HUES48 (cell line): Measurements from ENCODE around the gene PLEKHJ1.

Experiments
- H3K27ac ChIP-seq: one replicate; pipeline ENCODE4 v1.7.0; 2013; ENCODE audit warnings: low read depth, low read length, inconsistent platforms
- H3K27me3 ChIP-seq: 2 replicates; pipeline ENCODE4 v1.6.1; 2013; ENCODE audit warnings: mild to moderate bottlenecking, low read length; ENCODE audit not compliant: control insufficient read depth, insufficient read depth
- H3K36me3 ChIP-seq: 2 replicates; pipeline ENCODE4 v1.6.1; 2013; ENCODE audit warnings: low read length; ENCODE audit not compliant: control insufficient read depth, insufficient read depth
- H3K4me1 ChIP-seq: 2 replicates; pipeline ENCODE4 v1.6.1; 2013; ENCODE audit warnings: mild to moderate bottlenecking, low read length; ENCODE audit not compliant: control insufficient read depth, insufficient read depth
- H3K4me3 ChIP-seq: 2 replicates; pipeline ENCODE4 v1.5.1; 2013; ENCODE audit warnings: mild to moderate bottlenecking, low read depth, low read length
- H3K9ac ChIP-seq: 2 replicates; pipeline ENCODE4 v1.6.1; 2013; ENCODE audit warnings: mild to moderate bottlenecking, low read depth, low read length, moderate library complexity
- H3K9me3 ChIP-seq: 2 replicates; pipeline ENCODE4 v1.6.1; 2013; ENCODE audit warnings: low read length; ENCODE audit not compliant: control insufficient read depth, insufficient read depth

PLEKHJ1 gene

GRCh38 chr19:2246014-2246620 is 10.0 kb upstream of the PLEKHJ1 start:
- H3K36me3 ChIP-seq, result peaks cover 65% of the 10 kb centered on the region

GRCh38 chr19:2245273-2245672 is 9.1 kb upstream of the PLEKHJ1 start:
- Histone ChIP-seq H3K36me3 (peaks cover 68% of the 10 kb centered on the region), H3K4me1 (peaks cover 9% of the 10 kb centered on the region), H3K9me3 (no peaks in the 10 kb centered on the region)

More at GRCh38 chr19:2246014-2246620, 10.0 kb upstream of the PLEKHJ1 start:
- Histone ChIP-seq H3K4me1 (0 out of 2 replicates have a peak, but pooled peaks cover 3% of the 10 kb centered on the region), H3K9ac (no peak overlapping the region), H3K9me3 (no peaks in the 10 kb centered on the region), H3K27ac (no peak overlapping the region), H3K4me3 (no peak overlapping the region), H3K27me3 (peaks cover 9% of the 10 kb centered on the region; the same call in 1 of the 2 replicates)

DNA sequence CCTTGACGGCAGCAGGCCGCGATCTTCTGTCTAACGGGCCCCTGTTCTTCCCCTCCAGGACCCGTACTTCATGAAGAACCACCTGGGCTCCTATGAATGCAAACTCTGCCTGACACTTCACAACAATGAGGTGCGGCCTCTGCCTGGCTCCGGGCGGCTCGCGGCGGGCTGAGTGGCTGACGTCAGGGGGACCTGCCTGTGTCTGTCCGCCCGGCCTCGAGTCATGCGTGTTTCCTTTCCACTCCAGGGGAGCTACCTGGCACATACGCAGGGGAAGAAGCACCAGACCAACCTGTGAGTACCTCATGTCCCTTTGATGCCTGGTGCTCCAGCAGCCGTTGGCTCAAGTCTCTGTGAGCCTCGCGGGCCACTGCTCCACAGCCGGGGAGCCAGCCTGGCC is 8.4 kb upstream of the PLEKHJ1 start:
- peaks cover 68% of the 10 kb centered on the region for H3K36me3 ChIP-seq
- H3K27ac ChIP-seq, result no peak overlapping the region
- peaks cover 17% of the 10 kb centered on the region for H3K4me1 ChIP-seq
- H3K9ac ChIP-seq, result no peak overlapping the region
- no peaks in the 10 kb centered on the region for H3K9me3 ChIP-seq
- no peaks in the 10 kb centered on the region for H3K27me3 ChIP-seq
- H3K4me3 ChIP-seq, result no peak overlapping the region

More at GRCh38 chr19:2245273-2245672, 9.1 kb upstream of the PLEKHJ1 start:
- no peak overlapping the region for H3K27ac ChIP-seq
- 0 out of 2 replicates have a peak, but pooled peaks cover under 1% of the 10 kb centered on the region for H3K27me3 ChIP-seq
- no peak overlapping the region for H3K4me3 ChIP-seq
- no peak overlapping the region for H3K9ac ChIP-seq

- no peak overlapping the region for H3K9ac ChIP-seq
- H3K4me1 ChIP-seq, result peaks cover 20% of the 10 kb centered on the region
- H3K9me3 ChIP-seq, result no peaks in the 10 kb centered on the region
- H3K4me3 ChIP-seq, result no peak overlapping the region
- peaks cover 68% of the 10 kb centered on the region for H3K36me3 ChIP-seq
- H3K27me3 ChIP-seq, result no peaks in the 10 kb centered on the region
- no peak overlapping the region for H3K27ac ChIP-seq
These were observed 7.9 kb upstream of the PLEKHJ1 start for GRCh38 chr19:2244125-2244411.

DNA sequence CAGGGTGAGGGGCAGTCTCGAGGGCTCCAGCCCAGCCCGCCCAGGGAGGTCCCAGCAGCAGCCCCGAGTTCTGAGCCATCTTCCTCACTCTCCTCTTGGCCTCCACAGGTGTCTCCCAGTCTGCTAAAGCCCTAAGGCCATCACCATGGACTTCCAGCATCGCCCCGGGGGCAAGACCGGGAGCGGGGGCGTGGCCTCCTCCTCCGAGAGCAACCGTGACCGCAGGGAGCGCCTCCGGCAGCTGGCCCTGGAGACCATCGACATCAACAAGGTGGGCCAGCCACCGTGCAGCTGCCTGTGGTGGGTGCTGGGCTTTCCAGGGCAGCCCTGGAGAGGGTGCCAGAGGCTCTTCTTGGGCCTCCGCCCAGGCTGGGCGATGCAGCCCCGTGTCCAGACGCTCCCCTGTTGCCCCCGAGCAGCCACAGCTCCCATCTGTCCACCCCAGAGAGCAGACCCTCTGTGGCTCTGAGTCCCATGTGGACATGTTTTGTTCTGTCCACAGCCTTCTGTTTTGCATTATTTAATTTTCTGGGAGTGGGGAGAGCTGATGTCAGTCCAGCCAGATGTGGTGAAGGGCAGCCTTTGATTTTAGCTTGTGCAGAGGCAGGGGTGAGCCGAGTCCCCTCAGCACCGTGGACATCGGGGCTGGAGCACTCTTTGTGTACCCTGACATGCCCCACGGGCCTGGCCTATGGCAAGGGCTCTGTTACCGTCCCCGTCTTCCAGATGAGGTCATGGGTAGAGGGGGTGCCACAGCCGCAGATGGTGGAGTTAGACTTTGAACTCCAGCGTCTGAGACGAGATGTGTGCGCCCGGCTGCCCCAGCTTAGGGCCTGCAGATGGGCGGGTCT is 7.4 kb upstream of the PLEKHJ1 start:
- H3K9me3 ChIP-seq, result no peaks in the 10 kb centered on the region

DNA sequence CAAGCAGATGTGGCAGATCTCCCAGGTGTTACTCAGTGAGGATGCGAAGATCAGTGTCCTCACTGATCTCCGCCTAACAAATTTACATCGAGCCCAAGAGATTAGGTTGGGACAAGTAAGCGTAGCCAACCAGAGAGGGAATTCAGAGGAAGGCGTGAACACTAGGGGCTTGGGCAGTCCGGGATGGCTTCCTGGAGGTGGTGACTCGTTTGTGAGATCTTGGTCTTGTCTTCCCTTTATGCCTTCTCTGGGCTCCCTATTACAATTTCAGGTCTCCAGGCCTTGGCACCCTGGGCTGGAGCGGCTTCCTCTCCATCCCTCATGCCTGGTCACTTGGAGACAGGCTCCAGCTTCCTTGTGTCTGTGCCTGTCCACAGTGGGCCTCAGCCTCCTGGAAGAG is 6.7 kb upstream of the PLEKHJ1 start:
- peaks cover 26% of the 10 kb centered on the region for H3K4me1 ChIP-seq
- no peak overlapping the region for H3K9ac ChIP-seq
- H3K9me3 ChIP-seq, result no peaks in the 10 kb centered on the region
- H3K36me3 ChIP-seq, result peaks cover 67% of the 10 kb centered on the region
- H3K27ac ChIP-seq, result no peak overlapping the region
- no peaks in the 10 kb centered on the region for H3K27me3 ChIP-seq
- no peak overlapping the region for H3K4me3 ChIP-seq

More for the DNA sequence above, 7.4 kb upstream of the PLEKHJ1 start:
- Histone ChIP-seq H3K4me1 (peaks cover 20% of the 10 kb centered on the region), H3K36me3 (peaks cover 67% of the 10 kb centered on the region), H3K27ac (no peak overlapping the region), H3K9ac (no peak overlapping the region), H3K27me3 (no peaks in the 10 kb centered on the region), H3K4me3 (no peak overlapping the region)

DNA sequence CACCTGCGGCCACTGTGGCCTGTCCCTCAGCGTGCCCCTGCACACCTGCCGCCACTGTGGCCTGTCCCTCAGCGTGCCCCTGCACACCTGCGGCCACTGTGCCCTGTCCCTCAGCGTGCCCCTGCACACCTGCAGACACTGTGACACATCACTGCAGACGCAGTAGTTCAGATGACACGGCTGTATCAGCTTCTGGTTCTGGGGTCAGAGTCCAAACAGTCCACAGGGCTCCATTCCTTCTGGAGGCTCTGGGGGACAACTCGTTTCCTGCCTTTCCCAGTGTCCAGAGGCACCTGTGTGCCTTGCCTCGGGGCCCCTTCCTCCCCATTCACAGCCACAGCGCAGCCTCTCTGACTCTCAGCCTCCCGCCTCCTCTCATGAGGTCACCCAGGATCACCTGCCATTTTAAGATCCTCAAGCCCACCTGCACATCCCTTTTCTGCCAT is 6.0 kb upstream of the PLEKHJ1 start:
- Histone ChIP-seq H3K27ac (no peak overlapping the region), H3K9ac (no peak overlapping the region; the same call in 1 of the 2 replicates), H3K27me3 (no peaks in the 10 kb centered on the region), H3K36me3 (peaks cover 62% of the 10 kb centered on the region), H3K9me3 (no peaks in the 10 kb centered on the region), H3K4me3 (no peak overlapping the region), H3K4me1 (peaks cover 32% of the 10 kb centered on the region)

GRCh38 chr19:2240881-2241760 is 5.0 kb upstream of the PLEKHJ1 start:
- Histone ChIP-seq H3K36me3 (peaks cover 52% of the 10 kb centered on the region), H3K27me3 (no peaks in the 10 kb centered on the region), H3K4me1 (peaks cover 32% of the 10 kb centered on the region), H3K27ac (no peak overlapping the region), H3K4me3 (no peak overlapping the region), H3K9me3 (no peaks in the 10 kb centered on the region), H3K9ac (no peak overlapping the region; the same call in 1 of the 2 replicates)

DNA sequence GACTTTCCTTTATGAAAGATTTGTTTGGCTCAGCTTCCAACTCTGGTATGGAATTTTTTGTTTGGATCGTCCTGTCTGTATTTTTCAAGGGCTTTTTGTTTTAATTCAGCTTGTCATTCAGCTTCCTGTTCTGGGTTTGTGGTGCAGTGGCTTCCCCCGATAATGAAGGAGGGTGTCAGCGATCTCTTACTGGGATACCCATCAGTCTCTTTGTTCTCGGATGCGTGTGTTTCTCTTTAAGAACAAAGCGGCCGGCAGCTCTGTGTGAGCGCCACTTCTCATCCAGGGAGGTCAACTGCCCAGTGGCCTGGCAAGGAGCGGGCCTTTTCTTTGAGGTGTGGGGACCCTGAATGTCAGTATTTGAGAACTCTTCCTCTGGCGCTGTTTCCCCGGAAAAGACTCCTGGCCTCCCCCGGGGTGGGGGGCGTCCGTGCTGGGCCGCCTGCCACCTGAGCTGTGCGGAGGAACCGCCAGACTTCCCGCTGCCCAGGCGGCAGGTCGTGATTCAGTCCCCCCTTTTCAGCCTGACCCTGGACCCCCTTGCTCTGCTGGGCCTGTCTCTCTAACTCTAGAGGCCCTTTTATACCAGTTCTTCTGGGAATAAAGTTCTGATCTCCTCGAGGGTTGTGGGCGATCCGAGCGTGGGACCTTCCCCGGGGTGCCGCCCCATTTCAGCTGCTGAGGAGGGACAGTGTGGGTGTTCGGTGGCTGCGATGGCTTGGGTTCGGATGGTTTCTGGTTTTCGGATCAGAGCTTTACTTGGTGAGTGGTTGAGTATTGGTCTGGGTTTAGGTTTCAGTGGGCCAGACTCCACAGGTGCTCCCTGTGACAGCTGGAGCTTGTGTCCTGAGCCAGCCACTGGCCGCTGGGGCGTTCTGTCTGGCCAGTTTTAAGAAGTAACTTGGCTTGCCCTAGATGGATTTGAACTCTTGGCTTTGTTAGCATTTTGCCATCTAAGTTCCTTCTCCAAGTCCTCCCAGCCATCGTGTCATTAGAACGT is 3.9 kb upstream of the PLEKHJ1 start:
- H3K4me3 ChIP-seq, result peak overlapping the region; percentile 39

GRCh38 chr19:2239173-2239572 is 3.0 kb upstream of the PLEKHJ1 start:
- peak overlapping the region; percentile 62 for H3K27ac ChIP-seq
- H3K9me3 ChIP-seq, result no peaks in the 10 kb centered on the region
- no peak overlapping the region for H3K9ac ChIP-seq
- H3K36me3 ChIP-seq, result peaks cover 37% of the 10 kb centered on the region
- peak overlapping the region; percentile 39 for H3K4me3 ChIP-seq
- peaks cover 35% of the 10 kb centered on the region for H3K4me1 ChIP-seq
- no peaks in the 10 kb centered on the region for H3K27me3 ChIP-seq

More for the DNA sequence above, 3.9 kb upstream of the PLEKHJ1 start:
- no peaks in the 10 kb centered on the region for H3K27me3 ChIP-seq
- H3K36me3 ChIP-seq, result peaks cover 41% of the 10 kb centered on the region
- peaks cover 32% of the 10 kb centered on the region for H3K4me1 ChIP-seq
- H3K9me3 ChIP-seq, result no peaks in the 10 kb centered on the region
- H3K9ac ChIP-seq, result peak overlapping the region; percentile 50
- H3K27ac ChIP-seq, result peak overlapping the region; percentile 62
